HG03520 (cell line): ENCODE data around the gene TUT4.
"Not testable (repeated sequence)": the region's sequence is repeated elsewhere in the genome, so short reads cannot be mapped to it uniquely, and the experiment has no call there.

Source experiments
- ATAC-seq: cut with Tn5 transposase; IDR thresholded peaks from one replicate; pipeline ENCODE4 v1.9.1; 2021; ENCODE audit warnings: mild to moderate bottlenecking, moderate library complexity; ENCODE audit not compliant: unreplicated experiment

The TUT4 gene

GRCh38 chr1:52552505-52553361, at the start of gene TUT4:
Gene TUT4, minus strand, starts transcription at chr1:52553092. Its CDS starts 26,812 bp downstream, at chr1:52526280.
- ATAC-seq: peak; percentile 31

- ATAC-seq: no peak
These were observed 49.3 kb upstream of the TUT4 start, which contains the start of gene GPX7 for GRCh38 chr1:52601991-52602855. Gene GPX7, plus strand, starts transcription at chr1:52602371. Its CDS starts 39 bp downstream, at chr1:52602410.

GRCh38 chr1:52601519-52601918, 48.6 kb upstream of the TUT4 start:
- ATAC-seq: no peak

- ATAC-seq: no peak
These were observed 47.8 kb upstream of the TUT4 start for GRCh38 chr1:52600533-52601179.

GRCh38 chr1:52599236-52599635, 46.3 kb upstream of the TUT4 start:
- no peak for ATAC-seq

GRCh38 chr1:52598729-52599128, 45.8 kb upstream of the TUT4 start:
- no peak for ATAC-seq

- no peak for ATAC-seq
These were observed 45.0 kb upstream of the TUT4 start for GRCh38 chr1:52597912-52598311.

GRCh38 chr1:52595061-52595460, 42.2 kb upstream of the TUT4 start:
- no peak for ATAC-seq

- no peak for ATAC-seq
These were observed 40.6 kb upstream of the TUT4 start for GRCh38 chr1:52593495-52593894.

- ATAC-seq: no peak
These were observed 39.9 kb upstream of the TUT4 start for GRCh38 chr1:52592637-52593323.

GRCh38 chr1:52590266-52590665, 37.4 kb upstream of the TUT4 start:
- ATAC-seq: no peak

GRCh38 chr1:52588535-52588934, 35.6 kb upstream of the TUT4 start:
- ATAC-seq: no peak

- ATAC-seq: no peak
These were observed 35.1 kb upstream of the TUT4 start for GRCh38 chr1:52588027-52588426.

- no peak for ATAC-seq
These were observed 32.6 kb upstream of the TUT4 start for GRCh38 chr1:52585474-52585873.

GRCh38 chr1:52582116-52582696, 29.3 kb upstream of the TUT4 start:
- ATAC-seq: no peak

GRCh38 chr1:52580283-52580682, 27.4 kb upstream of the TUT4 start:
- ATAC-seq: no peak

- no peak for ATAC-seq
These were observed 26.5 kb upstream of the TUT4 start for GRCh38 chr1:52579415-52579814.

- not testable (repeated sequence) for ATAC-seq
These were observed 25.2 kb upstream of the TUT4 start for GRCh38 chr1:52578066-52578465.

GRCh38 chr1:52576074-52576473, 23.2 kb upstream of the TUT4 start:
- no peak for ATAC-seq

- no peak for ATAC-seq
These were observed 21.7 kb upstream of the TUT4 start for GRCh38 chr1:52574594-52574993.
